Renal cortical epithelial cell (primary cell): Measurements from ENCODE around the gene MTHFSD. TPM values are rescaled to one million over a fixed set of nuclear protein-coding genes. Genes with fewer than 3 reads are reported as not detected.

Experiments
- DNase-seq: peaks from one replicate; pipeline ENCODE4 v3.0.0-alpha.2; 2011; ENCODE audit warnings: low read depth
- total RNA-seq: library from RNA; depleted of rRNA; stranded (reverse); fragments of >200 nt; gene quantifications from 2 replicates; pipeline ENCODE4 v1.2.3, GENCODE V29; 2014

MTHFSD gene
- total RNA-seq, 1 donor from 2014 or later: 18.5 TPM

DNA sequence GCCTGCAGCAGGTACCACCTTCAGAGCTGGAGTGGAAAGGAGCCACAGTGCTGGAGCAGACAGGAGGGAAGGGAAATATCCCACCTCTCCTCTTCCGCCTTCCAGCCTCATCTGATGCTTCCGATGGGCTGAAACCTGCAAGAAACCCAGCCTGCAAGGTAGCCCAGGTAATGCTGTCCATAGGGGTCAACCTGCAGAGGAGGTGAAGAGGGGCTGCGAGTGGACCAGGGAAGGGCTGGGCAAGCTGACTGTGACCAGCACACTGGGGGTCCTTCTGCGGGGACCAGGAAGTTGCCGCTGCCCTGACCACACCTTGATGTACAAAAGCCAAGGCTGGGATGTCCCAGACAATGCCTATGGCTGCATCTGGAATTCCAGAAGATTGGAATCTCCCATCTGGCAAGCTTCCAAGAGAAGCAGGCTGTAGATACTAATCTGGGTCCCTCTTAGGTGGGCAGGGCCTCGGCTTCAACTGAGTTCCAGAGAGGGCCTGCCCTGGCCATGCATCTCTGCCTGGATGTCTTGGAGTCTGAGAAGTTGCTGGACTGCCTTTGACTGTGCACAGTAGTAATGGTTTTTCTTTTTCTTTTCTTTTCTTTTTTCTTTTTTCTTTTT is 29.1 kb upstream of the MTHFSD start:
- no peak for DNase-seq

DNA sequence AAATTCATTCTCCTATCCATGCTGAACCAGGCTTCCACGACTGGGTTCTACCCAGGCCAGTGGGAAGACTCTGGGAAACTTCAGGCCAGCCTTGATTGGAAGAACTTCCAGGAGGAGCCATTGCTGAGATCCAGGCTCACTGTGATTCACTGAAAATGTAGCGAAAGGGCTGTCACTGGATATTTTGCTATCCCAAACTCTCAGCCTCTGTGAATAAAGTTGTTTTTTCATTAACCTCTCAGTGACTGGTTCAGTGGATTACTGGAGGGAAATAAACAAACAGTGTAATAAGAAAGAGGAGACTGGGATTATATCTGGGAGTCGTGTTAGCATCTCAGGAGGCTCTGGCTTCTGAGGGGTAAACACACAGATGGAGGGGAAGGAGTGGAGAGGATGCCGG is 26.4 kb upstream of the MTHFSD start:
- no peak for DNase-seq

DNA sequence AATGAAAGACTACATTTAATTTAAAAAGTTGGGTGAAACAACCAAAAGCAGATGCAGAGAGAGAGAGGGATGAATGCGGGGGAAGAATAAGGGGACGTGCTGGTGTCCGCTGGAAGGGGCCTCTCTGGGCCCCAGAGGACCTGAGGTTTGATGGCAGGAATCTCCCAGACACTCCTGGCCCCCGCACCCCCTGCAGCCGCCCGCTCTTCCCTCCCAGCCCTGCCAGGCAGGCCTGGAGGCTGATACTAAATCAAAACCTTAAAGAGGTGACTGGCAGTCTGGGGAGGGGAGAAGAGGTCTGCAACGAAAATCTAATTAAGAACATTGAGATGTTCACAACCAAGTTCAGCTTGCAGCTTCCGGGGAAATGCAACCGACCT is 25.7 kb upstream of the MTHFSD start:
- no peak for DNase-seq

DNA sequence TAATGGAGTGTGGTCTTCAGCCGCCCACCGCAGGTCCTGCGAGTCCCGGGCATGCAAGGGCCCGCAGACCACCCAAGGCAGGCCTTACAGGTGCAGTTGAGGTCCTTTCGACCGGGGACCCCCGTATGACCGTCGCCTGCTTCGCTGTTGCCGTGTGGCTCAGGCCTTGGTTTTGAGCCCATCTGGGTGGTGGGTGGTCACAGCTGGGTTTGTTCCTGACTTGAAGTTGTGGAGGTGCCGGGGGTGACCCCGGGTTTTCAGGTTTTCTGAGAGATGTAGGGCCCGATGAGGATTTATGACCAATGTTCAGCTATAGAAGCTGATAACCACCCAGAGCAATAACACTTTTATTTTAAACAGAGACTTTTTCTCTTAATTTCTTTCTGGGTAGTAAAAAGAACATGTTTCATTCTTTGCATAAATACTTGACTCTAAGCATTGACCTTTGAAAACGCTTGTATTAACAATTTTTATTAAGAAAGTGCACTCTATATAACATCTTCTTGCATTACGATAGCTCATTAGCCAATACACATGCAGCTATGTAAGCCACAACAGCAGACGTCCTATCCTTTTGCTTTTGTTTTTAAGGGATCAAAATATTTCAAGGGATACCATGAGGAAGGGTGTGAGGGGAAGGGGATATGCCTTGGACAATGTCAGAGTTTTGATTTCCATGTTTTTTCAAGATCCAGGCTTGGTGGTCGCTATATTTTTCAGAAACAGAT is 25.2 kb upstream of the MTHFSD start:
- DNase-seq: no peak

DNA sequence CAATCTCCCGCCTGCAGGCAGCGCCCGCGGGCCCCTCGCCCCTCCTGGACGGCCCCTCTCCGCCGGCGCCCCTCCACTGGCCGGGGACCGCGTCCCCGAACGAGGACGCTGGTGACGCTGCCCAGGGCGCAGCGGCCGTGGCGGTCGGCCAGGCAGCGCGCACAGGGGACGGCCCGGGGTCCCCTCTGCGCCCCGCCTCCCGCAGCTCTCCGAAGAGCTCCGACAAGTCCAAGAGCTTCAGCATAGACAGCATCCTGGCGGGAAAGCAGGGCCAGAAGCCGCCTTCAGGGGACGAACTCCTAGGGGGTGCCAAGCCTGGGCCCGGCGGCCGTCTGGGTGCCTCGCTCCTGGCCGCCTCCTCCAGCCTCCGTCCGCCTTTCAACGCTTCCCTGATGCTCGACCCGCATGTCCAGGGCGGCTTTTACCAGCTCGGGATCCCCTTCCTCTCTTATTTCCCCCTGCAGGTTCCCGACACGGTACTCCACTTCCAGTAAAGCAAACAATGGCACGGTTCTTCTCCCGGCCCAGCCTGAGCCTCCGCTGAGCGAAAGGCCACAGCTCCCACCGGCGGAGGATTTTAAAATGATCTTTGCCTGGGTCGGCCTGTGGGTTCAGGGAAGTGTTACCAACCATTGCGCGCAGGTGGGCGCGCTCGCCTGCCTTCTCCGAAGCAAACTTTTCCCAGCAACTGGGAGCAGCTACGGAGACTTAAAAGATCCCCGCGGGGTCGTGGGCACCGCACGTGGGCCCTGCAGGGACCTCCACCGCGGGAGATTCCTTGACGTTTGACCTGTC is 24.4 kb upstream of the MTHFSD start:
- DNase-seq: no peak

DNA sequence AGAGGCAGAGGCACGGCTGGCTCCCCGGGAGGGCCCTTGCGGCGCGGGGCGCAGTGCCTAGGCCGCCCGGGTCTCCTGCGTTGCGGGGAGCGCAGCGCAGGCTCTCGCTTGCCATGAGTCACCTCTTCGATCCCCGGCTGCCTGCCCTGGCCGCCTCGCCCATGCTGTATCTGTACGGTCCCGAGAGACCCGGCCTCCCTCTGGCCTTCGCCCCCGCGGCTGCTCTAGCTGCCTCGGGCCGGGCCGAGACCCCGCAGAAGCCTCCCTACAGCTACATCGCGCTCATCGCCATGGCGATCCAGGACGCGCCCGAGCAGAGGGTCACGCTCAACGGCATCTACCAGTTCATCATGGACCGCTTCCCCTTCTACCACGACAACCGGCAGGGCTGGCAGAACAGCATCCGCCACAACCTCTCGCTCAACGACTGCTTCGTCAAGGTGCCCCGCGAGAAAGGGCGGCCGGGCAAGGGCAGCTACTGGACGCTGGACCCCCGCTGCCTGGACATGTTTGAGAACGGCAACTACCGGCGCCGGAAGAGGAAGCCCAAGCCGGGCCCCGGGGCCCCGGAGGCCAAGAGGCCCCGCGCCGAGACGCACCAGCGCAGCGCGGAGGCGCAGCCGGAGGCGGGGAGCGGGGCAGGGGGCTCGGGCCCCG is 23.7 kb upstream of the MTHFSD start:
- DNase-seq: no peak

DNA sequence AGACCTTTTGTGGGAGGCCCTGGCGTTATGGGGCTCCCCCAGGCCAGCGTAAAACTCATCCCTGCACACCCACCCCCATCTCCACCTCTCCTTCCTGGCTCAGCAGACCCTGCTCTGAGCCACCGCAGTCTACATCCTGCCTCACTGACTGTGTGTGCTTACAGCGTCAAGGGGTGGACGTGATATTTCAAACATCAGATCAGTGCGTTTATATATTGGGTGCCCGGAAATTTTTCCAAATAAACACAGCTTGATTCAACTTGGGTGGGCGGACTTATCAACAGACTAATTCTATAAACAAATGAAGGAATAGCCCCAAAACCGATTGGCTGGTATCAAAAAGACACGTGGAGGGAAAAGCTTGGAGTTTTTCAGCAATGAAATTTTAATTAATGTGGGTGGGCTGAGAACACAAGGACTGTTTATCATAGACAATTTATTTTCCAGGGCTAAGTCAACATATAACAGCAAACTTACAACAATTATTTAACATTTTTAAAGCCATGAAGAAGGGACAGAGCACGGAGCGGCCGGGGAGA is 23.1 kb upstream of the MTHFSD start, which contains the start of gene FOXL1:
TSS of gene FOXL1 (plus strand) at position 489 of the 539 bp plus-strand sequence. CDS start 175 bp downstream, outside the sequence.
- no peak for DNase-seq

DNA sequence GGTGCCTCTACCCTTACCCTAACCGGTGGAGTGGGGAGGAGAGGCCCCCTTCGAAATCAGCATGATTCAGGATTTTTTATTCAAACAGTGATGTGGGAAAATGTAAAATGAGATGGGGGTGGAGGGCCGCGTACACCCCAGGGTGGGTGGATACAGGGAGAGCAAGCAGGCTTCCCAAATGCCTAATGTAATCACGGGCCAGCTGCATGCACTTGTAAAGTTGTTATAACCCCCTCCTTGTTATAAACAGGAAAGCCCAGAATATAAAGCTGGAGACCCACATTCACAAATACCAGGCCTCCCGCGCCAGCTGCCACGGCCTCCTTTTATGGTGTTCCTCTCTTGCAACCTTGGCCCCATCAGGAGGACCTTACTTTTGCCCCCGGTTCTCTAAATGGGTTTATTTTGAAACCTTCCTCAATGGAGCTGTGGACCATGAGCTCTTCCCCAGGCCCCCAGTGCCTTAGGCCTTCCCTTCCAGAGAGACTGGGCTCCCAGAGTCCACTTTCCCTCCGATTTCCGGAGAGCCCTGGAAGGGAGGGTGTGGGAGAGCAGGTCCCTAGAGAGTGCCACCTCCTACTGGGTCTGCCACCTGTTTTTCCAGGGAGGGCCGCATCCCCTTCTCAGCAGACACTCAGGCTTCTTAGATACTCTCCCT is 22.4 kb upstream of the MTHFSD start:
- no peak for DNase-seq

DNA sequence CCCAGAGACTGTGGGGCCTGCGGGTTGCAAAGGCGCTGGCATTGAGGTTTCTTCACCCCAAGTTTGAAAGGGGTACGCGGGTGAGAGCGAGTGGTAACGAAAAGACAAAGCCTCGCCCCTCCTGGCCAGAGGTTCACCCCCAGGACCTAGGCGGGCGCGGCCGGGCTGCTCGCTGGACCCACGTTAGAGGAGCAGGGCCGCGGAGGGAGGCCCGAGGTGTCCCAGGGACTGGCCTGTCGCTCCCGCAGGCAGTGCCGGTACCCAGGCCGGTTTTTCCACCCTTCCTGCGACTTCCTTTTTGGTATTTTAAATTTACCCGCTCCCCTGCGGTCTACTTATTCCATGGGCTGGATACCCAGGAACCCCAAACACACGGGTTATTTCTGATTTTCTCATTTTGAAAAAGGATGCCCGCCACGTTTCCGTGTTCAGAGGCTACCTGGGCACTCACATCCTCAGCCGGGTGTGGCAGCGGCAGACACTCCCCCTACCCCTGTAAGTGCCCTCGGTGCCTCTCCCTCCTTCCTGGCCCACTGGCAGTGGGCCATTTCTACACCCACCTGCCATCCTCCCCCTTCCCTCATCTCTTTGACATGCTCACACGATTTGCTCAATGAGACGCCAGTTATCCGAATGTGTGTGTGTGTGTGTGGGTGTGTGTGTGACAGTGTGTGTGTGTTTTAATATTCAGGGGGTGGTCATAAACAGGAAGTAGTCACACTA is 21.7 kb upstream of the MTHFSD start:
- no peak for DNase-seq

DNA sequence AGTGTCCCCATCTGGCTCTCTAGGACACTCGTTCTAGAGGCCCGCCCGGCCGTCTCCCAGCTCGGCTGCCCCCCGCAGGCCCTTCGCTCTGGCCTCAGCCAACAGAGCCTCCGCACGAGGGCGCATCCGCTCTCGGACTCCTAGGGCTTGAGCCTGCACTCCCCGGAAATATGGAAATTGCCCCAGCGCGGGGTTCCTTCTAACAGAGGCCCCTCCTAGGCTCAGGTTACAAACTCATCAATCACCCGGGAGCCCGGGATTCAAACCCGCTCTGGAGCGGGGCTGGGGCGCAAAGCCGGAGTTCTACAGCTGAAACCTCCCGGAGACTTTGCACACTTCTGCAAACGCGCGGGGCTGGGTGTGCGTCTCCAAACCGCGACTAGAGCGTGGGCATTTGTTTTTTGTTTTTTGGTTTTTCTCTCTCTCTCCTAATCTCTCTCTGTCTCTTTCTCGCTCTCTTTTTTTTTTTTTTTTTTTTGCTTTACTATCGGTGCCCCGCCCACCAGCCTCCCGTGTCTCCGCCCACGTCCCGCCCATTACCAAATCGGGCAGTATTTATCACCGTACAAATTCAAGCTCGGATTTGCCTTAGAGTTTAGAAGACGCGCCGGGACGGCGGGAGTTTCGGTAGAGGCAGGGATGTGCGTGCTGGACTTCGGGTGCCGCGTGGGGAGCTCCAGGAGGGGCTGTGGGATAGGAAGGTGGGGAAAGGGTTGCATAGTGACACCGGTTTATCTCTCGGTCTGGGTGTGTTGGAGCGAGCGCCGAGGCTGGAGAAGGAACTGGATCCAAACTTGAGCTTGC is 20.9 kb upstream of the MTHFSD start:
- DNase-seq: peak; percentile 86

DNA sequence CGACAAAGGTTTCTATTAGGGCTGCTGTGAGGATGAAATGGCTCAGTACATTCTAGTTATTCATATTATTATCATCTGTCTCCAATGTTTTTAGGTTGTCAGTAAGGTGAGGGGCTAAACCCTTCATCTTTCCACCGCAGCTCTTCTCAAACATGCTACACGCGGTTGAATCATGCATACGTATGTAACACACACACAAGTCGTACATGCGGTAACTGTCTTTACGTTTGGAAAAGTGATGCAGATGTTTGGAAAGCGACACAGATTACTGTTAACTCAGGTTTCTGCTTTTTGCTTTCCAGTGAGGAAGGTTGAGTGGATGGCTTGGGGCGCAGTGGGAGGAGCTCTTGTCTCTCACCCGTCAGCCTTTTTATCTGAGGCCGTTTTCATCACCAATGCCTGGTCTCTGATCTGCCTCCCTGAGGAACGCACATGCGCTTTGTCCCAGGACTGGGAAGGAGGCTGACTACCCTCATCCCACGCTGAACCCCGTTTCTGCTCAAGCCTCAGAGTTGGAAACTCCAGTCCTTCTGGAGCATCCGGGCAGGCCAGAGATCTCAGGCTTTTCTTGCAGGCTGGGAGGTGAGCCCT is 20.2 kb upstream of the MTHFSD start:
- DNase-seq: no peak

DNA sequence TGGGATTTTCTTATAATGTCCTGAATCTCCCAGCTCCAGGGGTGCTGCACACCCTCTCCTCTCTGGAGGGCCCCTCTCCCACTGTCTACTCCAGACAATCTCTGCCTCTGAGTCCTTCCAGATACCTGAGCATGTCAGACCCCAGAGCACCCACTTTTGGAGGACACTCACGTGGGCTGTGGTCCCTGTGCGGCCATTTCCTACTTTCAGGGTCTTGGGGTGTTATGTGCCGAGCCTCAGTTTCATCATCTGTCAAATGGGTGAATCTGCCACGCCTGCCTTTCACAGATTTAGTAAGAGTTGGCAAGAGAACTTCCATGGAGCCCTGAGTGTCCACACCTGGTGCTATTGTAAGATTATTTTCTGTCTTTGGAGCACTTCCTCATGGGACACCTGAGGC is 19.6 kb upstream of the MTHFSD start:
- DNase-seq: no peak

DNA sequence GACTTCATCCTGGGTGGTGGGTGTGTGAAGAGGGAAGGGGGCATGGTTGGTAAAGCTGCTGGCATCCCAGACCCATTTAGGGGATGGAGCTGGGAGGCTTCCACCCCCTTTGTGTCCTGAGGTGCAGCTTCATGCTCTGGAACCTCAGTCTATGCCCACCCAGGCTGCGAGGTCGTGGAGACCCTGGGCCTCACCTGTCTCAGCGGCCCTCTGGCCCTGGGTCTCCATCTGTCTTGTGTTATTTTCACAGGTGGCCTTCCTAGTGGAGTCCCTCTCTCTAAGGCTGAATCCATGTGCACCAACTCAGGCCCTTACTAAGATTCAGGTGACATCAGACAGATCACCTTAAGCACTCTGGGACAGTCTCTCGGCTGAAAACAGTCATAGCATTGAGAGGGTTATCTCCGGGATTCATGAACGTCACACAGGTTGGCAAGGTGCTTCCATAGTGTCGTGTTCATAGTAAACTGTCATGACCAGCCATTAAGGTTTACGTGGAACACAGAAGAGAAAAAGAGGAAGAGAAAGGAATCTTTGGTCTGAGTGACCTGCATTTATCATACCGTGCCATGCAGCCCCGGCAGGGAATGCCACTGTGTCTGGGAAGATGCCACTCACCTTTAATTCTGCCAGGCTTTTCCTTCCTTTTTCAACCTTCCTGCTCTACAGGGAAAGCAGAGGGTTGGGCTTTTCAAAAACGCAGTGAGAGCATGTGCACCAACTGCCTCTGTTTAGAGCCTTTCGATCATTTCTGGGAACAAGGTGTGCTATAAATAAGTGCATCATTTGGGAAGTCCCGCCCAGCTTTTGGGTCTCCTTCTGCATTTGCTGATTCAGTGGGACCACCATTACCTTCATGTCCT is 18.8 kb upstream of the MTHFSD start:
- no peak for DNase-seq

DNA sequence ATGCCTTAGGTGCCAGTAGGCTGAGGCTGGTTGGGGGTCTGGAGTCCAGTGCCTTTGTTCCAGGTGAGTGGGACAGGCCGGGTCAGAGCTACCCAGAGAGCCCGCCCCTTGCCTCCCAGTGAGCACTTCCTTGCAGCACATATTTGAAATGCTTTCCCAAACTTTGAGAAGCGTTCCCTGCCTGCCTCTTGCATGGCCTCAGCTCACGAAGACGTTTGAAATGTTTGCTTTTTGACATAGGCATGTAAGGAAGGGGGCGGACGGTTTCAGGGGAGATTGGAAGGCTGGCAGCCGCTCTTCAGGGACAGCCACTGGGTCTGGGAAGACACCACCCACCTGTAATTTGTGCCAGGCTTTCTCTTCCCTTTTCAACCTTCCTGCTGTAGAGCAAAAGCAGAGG is 18.2 kb upstream of the MTHFSD start:
- no peak for DNase-seq

DNA sequence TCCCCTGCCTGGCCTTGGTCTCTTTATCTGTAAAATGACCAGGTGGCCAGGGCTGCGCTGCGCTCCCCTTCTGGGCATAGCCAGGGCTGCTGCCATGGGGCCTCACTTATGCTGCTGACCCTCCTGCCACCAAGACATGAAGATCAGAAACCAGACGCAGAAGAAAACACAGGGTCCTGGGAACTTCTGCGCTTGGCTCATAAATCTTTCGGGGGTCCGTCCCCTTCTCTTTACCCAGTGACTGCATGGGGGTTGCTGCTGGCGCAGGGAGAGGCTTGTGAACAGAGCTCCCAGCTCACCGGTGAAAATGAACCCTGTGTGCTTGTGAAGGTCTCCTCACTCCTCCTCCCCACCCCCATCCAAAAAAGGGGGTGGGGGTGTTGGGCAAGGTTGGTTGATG is 17.6 kb upstream of the MTHFSD start:
- no peak for DNase-seq

DNA sequence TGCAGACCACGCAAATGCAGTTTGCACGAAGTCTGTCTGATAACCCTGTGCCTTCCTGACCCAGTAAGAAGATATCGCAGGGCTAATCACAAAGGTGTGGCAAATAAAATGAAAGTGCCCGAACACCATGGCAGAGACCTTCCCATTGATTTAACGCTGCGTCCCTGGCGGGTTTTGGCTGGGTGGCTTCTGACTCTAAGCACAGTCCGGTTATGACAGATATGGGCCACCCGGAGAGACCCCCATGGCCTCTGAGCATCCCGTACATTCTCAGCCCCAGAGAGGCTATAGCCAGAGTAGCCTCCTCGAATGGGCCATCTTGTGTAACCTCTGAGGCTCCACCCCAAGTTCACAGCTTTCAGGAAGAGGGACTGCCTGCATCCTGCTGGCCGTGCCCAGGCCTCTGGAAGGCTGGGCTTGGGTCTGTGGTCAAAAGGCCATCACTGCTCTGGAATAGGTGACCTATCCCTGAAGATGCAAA is 17.0 kb upstream of the MTHFSD start:
- no peak for DNase-seq

DNA sequence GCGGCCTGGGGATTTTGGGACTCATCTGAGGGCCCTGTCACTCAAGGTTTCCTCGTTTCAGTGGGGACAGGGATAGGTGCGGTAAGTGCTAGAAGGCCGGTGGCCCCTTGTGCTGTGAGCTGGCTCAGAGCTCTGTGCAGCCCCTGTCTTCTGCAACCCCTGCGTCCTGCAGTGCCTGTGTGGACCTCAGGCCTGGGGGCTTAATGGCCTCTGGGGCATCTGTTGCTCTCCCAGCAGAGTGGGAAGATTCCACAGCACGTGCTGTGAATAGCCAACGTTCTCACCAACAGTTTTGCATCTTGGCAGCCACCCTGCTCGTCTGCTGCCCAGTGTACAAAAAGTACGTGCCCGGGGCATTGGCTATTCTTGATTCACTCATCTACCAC is 16.5 kb upstream of the MTHFSD start:
- no peak for DNase-seq
